Measurements from ENCODE around the gene NFAT5.
"Not testable (repeated sequence)": the region's sequence is repeated elsewhere in the genome, so short reads cannot be mapped to it uniquely, and the experiment has no call there.

NFAT5 gene, protein sequence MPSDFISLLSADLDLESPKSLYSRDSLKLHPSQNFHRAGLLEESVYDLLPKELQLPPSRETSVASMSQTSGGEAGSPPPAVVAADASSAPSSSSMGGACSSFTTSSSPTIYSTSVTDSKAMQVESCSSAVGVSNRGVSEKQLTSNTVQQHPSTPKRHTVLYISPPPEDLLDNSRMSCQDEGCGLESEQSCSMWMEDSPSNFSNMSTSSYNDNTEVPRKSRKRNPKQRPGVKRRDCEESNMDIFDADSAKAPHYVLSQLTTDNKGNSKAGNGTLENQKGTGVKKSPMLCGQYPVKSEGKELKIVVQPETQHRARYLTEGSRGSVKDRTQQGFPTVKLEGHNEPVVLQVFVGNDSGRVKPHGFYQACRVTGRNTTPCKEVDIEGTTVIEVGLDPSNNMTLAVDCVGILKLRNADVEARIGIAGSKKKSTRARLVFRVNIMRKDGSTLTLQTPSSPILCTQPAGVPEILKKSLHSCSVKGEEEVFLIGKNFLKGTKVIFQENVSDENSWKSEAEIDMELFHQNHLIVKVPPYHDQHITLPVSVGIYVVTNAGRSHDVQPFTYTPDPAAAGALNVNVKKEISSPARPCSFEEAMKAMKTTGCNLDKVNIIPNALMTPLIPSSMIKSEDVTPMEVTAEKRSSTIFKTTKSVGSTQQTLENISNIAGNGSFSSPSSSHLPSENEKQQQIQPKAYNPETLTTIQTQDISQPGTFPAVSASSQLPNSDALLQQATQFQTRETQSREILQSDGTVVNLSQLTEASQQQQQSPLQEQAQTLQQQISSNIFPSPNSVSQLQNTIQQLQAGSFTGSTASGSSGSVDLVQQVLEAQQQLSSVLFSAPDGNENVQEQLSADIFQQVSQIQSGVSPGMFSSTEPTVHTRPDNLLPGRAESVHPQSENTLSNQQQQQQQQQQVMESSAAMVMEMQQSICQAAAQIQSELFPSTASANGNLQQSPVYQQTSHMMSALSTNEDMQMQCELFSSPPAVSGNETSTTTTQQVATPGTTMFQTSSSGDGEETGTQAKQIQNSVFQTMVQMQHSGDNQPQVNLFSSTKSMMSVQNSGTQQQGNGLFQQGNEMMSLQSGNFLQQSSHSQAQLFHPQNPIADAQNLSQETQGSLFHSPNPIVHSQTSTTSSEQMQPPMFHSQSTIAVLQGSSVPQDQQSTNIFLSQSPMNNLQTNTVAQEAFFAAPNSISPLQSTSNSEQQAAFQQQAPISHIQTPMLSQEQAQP (N-terminal part only)

GRCh38 chr16:69565671-69566239 is at the start of gene NFAT5:
Gene NFAT5, plus strand, starts transcription at chr16:69565966. Its CDS starts 336 bp downstream, at chr16:69566302.
- DNase-seq (ENCODE audit: low spot score) = peak; percentile 89

DNA sequence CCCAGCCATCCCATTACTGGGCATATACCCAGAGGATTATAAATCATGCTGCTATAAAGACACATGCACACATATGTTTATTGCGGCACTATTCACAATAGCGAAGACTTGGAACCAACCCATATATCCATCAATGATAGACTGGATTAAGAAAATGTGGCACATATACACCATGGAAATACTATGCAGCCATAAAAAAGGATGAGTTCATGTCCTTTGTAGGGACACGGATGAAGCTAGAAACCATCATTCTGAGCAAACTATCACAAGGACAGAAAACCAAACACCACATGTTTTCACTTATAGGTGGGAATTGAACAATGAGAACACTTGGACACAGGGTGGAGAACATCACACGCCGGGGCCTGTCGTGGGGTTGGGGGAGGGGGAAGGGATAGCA is 47.9 kb upstream of the NFAT5 start:
- DNase-seq (ENCODE audit: low spot score) = not testable (repeated sequence)

GRCh38 chr16:69520413-69520799 is 45.4 kb upstream of the NFAT5 start:
- no peak for DNase-seq (ENCODE audit: low spot score)

DNA sequence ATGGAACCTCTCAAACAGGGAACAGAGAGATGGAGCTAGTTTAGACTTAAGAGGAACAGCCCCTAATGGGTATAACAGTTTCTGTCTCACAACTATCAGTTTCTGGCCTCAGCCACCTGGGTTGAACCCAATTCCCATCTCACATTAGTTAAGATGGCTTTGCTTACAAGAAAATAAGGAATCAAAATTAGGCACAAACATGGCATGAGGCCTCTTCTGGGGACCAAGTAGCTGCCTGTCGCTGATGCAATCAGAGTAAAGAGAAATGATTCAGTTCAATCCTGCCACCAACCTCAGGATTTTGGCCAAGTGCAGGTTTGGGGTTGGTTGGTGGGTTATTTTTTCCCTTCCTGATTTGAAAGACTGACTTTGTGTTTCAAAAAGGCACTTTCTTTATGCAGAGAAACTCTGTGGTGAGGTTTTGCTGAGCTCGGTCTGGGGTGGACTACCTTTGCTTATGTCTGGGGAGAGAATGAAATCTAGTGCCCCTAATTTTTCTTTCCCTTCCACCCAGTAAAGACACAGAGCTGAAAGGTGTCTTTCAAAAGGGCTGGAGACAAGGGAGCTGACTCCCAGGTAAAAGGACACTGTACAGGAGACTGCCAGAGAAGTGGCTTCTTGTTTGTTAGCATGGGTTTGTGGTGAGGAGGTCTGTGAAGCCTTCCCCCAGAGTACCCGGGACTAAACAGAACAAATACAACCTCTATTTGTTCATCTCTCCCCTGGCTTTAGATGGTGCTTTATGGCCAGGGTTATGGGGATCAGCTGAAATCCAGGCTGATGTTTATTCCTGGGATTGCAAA is 44.8 kb upstream of the NFAT5 start:
- DNase-seq (ENCODE audit: low spot score) = no peak

- no peak for DNase-seq (ENCODE audit: low spot score)
Observed at GRCh38 chr16:69522041-69522578, 43.7 kb upstream of the NFAT5 start.

- DNase-seq (ENCODE audit: low spot score) = peak; percentile 82
Observed at GRCh38 chr16:69522732-69523404, 42.9 kb upstream of the NFAT5 start.

- DNase-seq (ENCODE audit: low spot score) = peak; percentile 72
Observed at GRCh38 chr16:69523566-69524305, 42.0 kb upstream of the NFAT5 start.

- DNase-seq (ENCODE audit: low spot score) = no peak
Observed at GRCh38 chr16:69526831-69527655, 38.7 kb upstream of the NFAT5 start.

GRCh38 chr16:69531988-69532387 is 33.8 kb upstream of the NFAT5 start:
- DNase-seq (ENCODE audit: low spot score) = no peak

- no peak for DNase-seq (ENCODE audit: low spot score)
Observed at GRCh38 chr16:69532641-69533455, 32.9 kb upstream of the NFAT5 start.

DNA sequence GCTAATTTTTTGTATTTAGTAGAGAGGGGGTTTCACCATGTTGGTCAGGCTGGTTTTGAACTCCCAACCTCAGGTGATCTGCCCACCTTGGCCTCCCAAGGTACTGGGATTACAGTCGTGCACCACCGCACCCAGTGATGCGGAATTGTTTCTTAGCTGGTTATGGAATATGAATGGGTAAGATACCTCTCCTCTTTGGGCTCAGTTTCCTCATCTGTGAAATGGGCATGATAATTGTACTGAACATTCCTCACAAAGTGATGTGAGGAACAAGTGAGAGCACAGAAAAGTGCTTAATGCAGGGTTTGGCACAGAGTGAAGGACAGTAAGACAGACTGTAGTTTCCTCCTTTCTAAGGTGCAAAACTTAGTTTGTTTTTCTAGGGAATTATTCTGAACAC is 31.0 kb upstream of the NFAT5 start:
- no peak for DNase-seq (ENCODE audit: low spot score)

DNA sequence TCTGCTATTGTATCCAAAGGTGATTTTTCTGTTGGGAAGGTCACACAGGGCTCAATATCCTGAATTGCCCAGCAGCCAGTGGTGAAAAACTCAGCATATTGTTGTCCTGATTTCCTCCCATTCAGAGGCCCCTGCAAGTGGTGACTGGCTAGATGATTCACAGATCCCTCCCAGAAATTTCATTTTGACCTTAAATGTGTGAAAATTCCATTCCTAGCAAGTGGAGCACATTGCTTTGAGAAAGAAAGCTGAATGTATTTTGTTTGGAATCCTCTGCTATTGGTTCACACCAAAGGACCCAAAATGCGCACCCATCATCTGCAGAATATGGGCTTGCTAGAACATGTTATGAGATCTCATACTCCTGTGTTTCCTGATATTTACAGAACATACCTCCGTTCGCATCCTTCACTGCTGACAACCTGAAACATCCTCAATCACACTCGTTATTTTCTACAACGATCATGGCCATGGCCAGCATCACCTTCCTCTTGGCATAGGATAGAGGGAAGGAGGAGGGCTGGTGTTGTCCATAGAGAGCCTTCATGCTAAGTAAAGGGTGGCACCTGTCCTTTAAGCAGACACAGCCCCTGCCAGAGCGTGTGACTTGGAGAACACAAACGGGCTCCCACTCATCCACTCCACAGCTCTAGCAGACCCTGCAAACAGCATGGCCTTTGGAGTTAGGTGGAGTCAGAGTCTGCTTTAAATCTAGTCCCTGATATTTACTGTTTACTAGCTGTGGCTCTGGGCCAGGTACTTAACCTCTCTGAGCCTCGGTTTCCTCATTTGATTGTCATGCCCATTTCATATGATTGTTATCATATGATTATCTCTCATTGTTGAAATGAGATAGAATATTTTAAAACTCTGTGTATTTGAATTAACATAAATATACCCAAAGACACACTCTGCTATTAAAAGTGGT is 30.4 kb upstream of the NFAT5 start:
- no peak for DNase-seq (ENCODE audit: low spot score)

DNA sequence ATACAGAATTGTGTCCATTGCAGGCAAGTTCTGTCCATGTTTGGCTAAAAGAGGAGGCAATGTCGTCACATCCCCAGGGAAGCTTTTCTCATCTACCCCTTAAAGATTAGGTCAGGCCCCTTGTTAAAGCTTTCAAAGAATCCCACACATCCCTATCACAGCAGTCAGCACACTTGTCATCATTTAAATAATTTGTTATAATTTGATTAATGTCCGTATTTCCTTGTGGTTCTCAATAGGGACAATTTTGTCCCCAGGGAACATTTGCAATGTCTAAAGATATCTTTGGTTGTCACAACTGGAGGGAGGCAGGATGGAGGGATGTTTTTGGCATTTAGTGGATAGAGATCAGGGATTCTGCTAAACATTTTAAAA is 28.1 kb upstream of the NFAT5 start:
- no peak for DNase-seq (ENCODE audit: low spot score)

GRCh38 chr16:69538808-69539207 is 27.0 kb upstream of the NFAT5 start:
- DNase-seq (ENCODE audit: low spot score) = no peak

- DNase-seq (ENCODE audit: low spot score) = no peak
Observed at GRCh38 chr16:69542974-69543373, 22.8 kb upstream of the NFAT5 start.

DNA sequence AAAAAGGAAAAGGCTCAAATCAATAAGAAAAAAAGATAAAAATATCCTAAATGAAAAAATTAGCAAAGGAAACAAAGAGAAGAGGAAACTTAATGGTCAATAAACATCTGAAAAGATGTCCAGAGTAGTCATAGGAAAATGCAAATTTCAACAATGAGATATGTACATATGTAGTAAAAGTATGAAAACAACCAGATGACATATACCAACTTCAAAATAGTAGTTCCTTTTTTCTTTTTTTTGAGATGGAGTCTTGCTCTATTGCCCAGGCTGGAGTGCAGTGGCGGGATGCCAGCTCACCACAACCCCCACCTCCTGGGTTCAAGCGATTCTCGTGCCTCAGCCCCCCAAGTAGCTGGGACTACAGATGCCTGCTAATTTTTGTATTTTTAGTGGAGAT is 21.7 kb upstream of the NFAT5 start:
- no peak for DNase-seq (ENCODE audit: low spot score)

DNA sequence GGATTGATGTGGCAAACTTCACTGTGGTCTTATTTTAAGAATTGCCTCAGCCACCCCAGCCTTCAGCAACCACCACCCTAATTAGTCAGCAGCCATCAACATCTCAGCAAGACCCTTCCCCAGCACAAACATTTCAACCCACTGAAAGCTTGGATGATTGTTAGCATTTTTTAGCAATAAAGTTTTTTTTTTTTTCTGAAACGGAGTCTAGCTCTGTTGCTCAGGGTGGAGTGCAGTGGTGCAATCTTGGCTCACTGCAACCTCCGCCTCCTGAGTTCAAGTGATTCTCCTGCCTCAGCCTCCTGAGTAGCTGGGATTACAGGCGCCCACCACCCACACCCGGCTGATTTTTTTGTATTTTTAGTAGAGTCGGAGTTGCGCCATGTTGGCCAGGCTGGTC is 19.1 kb upstream of the NFAT5 start:
- DNase-seq (ENCODE audit: low spot score) = not testable (repeated sequence)
